AG09319 (cell line): ENCODE data around the gene DNAAF3.

Source experiments
- DNase-seq: peaks from one replicate; pipeline ENCODE4 v3.0.0-alpha.2; 2010; ENCODE audit warnings: low read depth; ENCODE audit errors: extremely low read depth
- TF ChIP-seq, protein P1 (sequence below): IDR thresholded peaks from 2 replicates; pipeline ENCODE4 v1.5.1; 2011; ENCODE audit warnings: low read depth, mild to moderate bottlenecking, inconsistent platforms, low read length, moderate library complexity

The DNAAF3 gene

DNA sequence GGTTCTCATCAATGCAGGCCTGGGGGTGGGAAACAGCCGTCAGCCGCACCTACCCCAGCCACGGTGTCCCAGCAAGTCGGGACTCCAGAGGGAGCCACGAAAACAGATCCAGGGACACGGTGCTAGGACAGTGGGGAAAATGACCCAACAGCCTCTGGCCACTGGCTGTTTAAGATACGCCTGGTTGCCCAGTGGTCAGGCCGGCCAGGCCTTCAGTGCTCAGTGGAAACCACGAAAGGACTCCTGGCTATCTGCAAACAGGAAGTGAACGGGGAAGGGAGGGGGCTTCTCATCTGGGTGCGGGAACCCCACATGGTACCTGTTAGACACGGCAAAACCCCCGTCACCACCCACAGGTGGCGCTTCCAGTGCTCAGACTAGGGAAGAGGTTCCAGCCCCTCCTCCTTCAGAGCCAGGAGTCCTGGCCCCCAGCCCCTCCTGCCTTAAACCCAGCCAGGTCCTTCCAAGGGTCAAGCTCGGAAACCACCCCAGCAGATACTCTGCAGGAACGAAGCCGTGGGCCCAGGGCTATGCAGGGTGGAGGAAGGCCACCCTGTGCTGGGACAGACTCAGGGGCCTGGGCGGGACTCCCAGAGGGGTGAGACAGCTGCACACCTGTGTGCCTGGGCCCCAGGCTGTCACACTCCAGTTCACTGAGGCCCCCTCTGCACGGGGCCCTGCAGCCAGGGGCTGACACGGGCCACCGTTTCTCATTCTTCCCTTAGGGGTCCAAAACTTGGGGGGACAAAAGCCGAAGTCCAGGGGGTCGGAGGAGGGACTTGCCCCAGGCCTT is 53.4 kb downstream of the DNAAF3 start:
- TF ChIP-seq, protein P1, sequence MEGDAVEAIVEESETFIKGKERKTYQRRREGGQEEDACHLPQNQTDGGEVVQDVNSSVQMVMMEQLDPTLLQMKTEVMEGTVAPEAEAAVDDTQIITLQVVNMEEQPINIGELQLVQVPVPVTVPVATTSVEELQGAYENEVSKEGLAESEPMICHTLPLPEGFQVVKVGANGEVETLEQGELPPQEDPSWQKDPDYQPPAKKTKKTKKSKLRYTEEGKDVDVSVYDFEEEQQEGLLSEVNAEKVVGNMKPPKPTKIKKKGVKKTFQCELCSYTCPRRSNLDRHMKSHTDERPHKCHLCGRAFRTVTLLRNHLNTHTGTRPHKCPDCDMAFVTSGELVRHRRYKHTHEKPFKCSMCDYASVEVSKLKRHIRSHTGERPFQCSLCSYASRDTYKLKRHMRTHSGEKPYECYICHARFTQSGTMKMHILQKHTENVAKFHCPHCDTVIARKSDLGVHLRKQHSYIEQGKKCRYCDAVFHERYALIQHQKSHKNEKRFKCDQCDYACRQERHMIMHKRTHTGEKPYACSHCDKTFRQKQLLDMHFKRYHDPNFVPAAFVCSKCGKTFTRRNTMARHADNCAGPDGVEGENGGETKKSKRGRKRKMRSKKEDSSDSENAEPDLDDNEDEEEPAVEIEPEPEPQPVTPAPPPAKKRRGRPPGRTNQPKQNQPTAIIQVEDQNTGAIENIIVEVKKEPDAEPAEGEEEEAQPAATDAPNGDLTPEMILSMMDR: no peak

DNA sequence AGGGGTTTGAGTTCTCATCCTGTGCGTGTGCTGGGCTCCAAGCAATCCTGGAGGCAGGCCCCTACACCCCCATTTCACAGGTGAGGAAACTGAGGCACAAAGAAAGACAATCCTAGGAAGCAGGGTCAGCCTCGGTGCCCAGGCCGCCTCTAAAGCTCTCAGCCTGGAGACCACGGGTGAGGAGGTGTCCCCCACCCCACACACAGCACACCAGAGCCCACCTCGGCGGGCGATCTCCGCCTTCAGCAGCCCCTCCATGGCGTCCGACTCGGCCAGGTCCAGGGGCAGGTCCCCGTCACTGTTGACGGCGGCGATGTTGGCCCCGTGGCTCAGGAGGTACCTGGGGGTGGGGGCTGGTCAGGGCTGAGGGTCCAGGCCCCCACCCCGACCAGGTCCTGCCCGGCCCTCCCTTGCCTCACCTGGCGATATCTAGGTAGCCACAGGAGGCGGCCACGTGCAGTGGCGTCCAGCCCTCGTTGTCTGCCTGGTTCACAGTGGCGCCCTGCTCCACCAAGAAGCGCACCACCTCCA is 54.1 kb downstream of the DNAAF3 start:
- DNase-seq: no peak

More for the DNA sequence above, 53.4 kb downstream of the DNAAF3 start:
- DNase-seq: no peak

DNA sequence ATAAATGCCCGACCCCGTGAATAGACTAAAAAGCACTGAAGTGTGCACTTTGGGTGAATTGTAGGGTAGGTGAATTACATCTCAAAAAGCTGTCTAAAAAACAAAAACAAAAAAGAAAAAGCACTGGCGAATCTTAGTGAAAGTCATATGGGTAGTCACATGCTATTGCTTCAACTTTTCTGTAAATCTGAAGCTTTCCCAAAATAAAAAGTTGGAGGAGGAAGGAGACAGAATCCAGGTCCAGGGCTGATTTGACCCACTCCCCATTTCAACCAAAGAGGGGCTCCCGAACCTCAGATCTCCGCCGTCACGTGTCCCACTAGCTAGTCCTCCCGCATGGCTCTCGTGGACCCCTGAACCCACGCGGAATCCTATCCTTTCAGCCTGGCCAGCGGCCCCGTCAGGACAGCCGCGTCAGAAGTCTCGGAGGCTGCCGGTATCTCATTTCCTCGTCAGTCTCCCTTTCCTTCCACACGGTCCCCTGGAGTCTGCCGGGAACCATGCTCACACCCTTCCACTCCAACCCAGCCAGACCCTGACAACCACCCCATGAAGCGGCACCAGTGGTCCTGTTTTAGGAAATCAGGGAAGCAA is 55.1 kb downstream of the DNAAF3 start:
- DNase-seq: no peak
- TF ChIP-seq, protein P1: no peak

More for the DNA sequence above, 54.1 kb downstream of the DNAAF3 start:
- TF ChIP-seq, protein P1: no peak

DNA sequence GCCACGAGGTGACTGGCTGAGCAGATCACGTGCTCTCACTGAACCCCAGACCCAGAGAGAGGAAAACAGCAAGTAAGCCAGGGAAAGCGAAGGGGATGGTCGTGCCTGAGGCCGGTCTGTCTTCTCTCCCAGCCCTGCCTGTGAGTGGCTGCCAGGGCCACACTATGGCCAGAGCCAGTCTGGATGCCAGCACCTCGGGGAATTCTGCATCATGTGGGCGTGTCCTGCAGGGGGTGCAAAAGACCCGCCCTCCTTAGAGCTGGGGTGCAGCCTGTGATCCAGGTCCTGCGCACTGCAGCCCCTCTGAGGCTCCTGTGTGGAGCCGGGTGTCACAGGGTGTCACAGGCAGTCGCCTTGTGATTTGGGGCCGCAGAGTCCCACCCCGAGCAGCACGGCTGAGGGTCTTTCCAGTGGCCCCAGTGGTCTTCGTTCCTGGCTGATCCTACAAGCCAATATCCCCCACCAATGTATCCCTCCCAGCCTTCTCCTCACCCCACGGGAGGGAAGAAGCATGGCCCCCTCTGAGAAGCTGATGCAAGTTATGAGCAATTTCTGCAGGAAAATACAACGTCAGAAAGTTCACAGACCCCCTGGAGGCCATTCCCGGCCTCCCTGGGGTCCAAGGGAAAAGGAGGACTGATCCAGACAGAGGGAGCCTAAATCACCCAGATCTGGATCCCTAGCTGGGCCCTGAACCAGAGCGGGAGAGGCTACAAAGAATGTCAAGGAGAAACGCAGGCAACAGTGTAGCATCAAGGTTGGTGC is 56.7 kb downstream of the DNAAF3 start:
- TF ChIP-seq, protein P1: no peak
- no peak for DNase-seq
